GM18868 (cell line): ENCODE measurements around the gene INTS1.
"Not testable (repeated sequence)": the region's sequence is repeated elsewhere in the genome, so short reads cannot be mapped to it uniquely, and the experiment has no call there.

Source experiments
- ATAC-seq: cut with Tn5 transposase; IDR thresholded peaks from one replicate; pipeline ENCODE4 v1.9.1; 2021; ENCODE audit warnings: mild to moderate bottlenecking, moderate library complexity; ENCODE audit not compliant: unreplicated experiment

Gene INTS1

DNA sequence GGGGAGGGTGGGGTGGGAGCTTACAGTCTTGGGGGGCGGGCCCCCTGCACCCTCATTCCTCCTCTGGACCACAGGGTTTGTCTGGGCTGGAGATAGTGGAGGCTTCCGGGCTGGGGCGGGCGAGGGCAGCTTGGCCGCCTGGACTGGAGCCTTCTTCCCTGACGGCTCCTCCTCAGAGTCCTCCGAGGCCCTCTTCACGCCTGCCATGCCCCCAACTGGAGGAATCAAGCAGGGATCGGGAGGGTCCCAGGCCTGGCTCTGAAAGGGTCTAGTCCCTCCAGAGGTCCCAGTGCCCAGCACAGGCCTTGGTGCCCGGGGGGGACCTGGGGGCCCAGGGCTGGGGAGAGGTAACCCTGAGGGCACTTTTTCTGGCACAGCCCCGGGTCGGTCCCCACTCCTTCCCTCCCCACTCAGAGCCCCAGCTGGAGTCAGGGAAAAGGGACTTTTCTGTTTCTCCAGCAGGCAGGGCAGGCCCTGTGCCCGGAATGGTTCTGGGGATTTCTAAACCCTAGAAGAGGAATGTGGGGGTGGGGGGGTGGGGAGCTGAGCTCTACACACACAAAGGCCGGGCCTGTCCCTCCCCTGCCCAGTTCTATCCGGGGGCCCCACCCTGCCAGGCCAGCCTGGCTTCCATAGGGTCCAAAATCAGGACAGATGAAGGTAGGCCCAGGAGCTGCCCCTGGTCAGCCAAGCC is 56.5 kb downstream of the INTS1 start:
- ATAC-seq = no peak

DNA sequence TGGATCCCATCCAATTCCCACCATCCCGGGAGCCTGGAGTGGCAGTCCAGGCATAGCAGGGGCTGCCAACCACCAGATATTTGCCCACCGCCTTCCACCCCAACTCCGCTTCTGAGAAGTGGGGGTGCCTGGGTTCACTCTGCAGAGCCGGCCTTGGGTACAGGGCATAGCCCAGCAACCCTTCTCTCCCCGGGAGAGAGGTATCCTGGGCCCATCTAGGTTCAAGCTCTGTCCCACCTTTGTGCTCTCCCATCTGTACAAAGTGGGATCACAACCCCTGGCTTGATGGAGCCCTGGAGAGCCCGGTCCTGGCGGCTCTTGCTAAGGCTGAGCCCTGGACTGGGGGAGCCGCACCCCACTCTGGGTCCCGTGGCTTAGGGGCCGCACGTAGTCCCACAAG is 57.1 kb downstream of the INTS1 start:
- no peak for ATAC-seq

DNA sequence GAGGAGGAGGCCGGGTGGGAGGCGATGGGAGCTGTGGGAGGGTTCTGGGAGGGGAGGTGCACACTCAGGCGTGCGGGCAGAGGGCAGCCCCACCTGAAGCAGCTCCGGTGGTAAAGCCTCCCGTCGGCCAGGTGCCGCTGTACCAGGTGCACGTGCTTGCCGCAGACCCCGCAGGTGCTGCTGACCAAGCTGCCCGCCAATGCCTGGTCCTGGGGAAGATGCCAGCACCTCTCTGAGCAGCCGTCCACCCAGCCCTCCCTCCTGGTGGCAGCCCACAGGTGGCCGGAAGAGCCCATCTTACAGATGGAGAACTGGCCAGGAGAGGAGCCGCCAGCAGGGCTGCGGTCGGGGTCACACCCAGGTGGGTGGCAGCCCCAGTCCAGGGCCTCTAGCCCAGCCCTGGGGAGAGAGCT is 57.6 kb downstream of the INTS1 start:
- no peak for ATAC-seq

DNA sequence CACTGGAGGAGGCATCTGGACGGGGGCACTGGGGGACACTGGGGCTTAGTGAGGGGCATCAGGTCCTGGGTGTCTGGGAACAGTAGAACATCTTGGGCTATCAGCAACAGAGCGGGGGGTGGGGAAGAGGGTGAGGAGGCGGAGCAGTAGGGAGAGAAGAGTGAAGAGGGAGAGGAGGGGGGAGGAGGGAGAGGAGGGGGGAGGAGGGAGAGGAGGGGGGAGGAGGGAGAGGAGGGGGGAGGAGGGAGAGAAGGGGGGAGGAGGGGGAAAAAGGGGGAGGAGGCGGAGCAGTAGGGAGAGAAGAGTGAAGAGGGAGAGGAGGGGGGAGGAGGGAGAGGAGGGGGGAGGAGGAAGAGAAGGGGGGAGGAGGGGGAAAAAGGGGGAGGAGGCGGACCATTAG is 58.2 kb downstream of the INTS1 start:
- ATAC-seq = not testable (repeated sequence)

DNA sequence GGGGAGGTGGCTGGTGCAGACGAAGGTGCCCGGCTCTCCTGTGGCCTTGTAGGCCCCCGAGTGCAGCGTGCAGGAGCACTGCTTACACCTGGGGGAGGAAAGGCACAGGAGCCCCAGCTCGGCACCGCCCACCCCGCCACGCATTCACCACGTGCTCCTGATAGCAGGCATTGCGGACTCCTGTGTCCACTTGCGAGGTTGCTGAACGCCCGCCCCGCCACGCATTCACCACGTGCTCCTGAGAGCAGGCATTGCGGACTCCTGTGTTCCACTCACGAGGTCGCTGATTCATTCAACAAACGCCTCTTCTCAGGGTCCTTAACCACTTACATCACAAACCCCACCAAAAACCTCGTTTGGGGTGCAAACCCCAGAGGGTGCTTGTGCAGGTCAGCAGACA is 58.8 kb downstream of the INTS1 start:
- ATAC-seq = no peak

DNA sequence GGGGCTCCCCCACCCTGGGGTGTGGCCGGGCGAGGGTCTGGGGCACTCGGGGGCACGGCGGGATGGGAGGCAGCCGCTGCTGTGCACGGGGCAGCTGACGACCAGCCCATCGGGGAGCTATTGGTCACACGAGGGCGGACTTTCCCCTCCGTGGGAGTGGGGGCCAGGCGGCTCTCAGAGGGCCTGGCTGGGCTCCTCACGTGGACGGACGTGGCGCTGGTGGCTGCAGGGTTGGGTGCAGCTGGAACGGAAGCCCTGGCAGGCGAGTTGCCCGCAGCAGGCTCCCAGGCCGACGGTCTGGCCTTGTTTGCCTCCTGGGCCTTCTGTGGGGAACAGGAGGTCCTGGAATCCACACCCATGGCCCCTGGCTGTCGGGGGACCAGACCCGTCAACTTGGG is 59.3 kb downstream of the INTS1 start:
- no peak for ATAC-seq

DNA sequence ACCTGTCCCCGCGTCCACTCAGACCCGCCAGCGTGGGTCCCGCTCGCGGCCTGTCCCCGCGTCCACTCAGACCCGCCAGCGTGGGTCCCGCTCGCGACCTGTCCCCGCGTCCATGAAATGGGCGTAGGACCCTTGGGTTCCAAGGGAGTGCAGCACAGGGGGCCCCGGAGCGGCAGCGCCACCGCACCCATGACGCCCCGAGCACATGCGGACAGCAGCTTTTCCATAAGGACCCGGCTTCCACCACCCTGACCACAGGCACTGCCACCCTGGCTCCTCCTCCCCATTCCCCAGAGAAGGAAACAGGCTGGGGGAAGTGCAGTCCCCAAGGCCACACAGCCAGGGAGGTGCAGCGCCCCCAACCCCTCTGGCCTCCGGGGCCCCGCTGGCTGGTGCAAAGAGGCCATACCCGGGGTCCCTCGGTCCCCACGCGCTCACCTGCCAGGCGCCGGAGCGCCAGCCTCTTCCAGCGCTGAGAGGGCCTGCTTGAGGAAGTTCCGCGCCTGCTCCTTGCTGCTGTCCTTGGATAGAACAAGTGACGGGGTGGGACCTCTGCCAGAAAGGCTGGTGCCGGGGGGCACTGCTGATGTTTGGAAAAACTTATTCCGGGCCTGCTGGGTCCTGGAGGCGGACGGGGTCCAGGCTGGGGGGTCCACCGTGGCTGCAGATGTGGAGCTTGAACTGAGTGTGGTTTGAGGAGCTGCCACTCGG is 59.8 kb downstream of the INTS1 start:
- ATAC-seq = no peak

DNA sequence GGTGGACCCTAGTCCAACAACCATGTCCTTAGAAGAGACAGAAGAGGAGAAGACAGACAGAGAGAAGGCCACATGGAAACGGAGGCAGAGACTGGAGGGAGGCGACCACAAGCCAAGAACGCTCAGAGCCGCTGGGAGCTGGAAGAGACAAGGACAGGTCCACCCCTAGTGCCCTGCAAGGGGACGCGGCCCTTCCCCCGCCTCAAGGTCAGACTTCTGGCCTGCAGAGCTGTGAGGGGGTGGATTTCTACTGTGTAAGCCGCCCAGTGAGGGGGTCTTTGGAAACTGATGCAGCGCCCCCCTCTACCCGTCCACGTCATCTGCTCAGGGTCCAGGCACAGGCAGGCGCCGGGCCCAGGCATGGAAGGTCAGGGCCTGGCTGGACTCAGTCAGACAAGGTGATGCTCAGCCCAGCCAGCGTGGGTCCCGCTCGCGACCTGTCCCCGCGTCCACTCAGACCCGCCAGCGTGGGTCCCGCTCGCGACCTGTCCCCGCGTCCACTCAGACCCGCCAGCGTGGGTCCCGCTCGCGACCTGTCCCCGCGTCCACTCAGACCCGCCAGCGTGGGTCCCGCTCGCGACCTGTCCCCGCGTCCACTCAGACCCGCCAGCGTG is 60.5 kb downstream of the INTS1 start:
- not testable (repeated sequence) for ATAC-seq

DNA sequence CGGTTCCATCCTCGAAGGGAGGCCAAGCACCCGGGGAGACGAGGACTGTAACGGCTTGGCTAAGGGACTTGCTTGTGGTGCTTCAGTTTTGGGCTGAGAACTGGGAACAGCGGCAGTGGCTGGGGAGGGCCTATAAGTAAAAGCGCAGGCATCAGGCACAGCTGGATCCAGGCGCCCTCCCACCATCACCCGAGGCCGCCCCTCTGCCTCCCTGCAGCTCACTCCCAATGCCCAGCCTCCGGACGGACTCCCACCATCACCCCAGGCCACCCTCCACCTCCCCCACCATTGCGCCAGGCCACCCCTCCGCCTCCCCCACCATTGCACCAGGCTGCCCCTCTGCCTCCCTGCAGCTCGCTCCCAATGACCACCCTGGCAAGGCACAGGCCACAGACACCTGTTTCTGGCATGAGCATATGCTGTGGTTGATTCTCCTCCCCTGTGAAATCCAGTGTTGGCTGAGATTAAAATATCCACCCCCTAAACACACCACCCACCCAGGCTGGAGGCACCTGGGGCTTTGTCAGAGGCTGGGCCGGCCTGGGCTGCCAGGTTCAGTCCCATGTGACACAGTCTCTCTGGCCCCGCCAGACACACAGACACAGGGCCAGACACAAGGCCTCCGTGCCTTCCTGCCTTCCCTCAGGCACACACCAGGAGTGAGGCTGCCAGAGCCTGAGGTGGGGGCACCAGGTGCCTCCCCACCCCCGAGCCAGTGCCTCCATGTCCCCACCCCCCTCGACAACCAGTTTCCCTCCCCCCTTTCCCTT is 61.6 kb downstream of the INTS1 start:
- no peak for ATAC-seq

DNA sequence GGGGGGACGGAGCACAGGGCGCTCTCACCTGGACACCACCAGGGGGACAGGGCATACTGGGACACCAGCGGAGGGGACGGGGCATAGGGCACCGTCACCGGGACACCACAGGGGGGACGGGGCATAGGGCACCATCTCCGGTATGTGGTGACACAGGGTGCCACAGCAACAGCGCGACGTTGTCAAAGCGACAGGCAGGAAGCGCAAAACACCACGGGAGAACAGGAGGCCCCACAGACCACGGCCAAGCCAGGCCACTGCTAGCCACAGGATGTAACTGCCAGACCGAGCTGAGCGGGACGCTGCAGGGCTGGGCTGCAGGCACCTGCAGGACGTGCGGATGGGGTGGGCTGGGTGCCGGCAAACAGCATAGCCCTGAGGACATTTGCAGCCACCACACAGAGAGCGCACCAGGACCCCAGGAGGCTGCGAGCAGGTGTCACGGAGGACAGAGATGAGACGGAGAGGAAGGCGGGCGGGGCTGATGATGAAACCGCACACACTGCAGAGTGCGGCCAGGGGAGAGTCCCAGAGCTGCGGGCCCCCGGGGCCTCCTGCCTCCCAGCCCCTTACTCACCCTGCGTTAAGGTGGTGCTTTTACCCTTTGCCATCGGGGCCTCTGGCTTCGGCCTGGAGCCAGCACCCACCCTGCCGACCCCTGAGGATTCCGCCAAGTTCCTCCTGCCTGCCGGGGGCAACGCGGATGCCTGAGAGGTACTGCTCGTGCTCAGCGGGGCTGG is 62.4 kb downstream of the INTS1 start:
- no peak for ATAC-seq

DNA sequence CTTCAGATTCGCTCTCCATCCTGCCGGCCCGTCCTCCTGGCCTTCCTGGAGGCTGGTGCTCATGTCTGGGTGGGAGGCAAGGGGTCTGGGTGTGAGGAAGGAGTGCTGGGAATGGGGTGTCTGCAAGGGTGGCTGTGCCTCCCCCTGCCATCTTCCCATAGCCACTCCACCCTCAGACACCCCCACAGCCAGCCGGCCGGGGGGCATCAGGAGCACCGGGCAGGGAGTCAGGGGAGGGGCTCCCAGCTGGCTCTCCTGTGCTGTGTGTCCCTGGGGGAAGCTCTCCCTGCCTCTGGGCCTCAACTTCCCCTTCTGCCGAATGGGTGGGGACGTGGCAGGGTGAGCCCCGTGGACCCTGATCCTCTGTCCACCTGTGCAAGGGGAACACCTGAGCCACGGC is 63.6 kb downstream of the INTS1 start:
- no peak for ATAC-seq

DNA sequence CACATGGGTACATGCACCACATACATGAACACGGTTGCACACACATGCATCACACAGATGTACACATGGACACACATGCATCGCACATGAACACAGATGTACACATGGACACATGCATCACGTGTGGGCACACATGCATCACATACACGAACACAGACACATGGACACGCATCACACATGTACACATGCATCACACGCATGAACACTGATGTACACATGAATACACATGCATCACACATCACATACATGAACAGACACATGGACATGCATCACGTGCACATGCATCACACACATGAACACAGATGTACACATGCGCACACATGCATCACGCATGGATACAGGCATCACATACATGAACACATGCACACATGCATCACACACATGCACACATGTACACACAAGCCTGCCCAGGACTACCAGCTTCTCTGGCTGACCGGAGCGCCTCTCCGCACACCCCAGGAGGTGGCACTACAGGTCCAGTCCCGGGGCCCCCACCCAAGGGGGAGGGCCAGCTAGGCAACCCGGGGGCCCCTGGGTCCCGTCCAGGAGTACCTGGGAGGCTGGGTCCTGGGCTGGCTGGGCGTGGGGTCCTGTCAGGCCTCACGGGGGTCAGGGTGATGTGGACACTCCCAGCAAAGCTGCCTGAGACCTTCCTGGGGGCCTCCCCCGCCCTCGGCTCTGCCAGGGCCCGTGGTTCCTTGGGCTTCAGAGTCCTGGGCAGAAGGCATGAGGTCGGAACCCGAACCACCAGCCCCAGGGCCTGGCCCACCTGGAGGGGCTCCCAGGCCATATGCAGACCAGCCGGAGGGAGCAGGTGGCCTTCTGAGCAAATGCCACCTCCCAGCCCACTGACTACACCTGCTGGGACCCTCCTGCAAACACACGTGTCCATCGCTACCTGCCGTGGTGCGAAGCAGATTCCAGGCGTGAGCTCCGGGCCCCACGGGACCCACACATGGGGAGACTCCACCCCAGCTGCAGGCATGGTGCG is 64.5 kb downstream of the INTS1 start:
- no peak for ATAC-seq

DNA sequence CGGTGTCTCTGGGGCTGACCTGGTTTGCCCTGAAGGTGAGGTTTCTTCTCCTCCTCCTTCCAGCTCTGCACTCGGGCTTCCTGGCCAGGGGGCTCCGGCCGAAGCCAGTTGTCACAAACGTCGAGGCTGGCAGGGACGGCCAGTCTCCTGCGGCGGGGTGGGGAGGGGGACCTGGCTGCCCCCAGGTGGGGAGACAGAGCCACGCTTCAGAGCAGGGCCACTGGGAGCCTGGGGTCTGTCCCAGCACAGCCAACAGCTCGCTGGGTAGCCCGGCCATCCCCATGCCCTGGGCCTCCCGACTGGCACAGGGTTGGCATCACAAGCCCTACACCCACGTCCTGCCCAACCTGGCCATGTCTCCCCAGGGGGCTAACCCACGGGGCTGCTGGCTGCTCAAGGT is 65.4 kb downstream of the INTS1 start:
- ATAC-seq = no peak

DNA sequence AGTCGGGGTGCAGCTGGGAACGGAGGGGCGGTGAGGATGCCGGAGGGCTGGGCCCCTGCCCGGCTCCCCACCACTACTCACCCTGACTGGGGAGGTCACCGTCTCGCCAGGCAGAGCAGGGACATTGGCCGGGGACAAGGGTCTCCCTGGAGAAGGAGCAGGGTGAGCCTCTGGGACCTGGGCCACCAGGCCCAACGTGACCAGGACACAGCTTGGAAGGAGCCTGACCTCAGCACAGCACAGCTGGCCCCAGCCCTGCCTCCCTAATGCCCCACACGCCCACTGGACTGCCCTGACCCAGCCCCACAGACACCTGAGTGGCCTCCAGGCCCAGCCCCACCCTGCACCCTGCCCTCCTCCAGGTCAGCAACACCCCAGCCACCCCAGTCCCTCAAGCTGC is 66.0 kb downstream of the INTS1 start:
- ATAC-seq = no peak

DNA sequence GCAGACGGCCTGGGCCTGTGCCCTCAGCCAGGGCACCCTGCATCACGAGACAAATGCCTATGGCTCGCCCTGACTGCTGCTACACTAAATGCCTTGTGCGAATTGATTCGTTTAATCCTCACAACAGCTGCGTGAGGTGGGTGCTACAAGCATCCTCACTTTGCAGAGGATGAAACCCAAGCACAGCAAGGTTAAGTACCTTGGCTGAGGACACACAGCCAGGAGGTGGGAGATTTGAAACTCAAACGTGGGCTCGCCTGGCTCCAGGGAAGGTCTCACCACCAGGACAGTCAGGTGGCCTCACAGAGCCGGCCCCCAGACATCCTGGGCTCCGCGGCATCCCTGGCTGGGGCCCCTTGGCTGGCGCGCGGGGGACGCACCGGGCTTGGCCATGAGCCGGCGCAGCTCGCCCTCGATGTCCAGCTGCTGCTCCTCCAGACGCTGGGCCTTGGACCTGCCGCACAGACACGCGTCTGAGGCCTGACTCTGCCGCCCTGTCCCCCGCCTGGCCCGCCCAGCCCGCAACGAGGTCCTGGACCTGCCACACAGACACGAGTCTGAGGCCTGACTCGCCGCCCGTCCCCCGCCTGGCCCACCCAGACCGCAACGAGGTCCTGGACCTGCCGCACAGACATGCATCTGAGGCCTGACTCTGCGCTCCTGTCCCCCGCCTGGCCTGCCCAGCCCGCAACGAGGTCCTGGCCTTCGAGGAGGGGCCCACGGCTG is 66.9 kb downstream of the INTS1 start:
- no peak for ATAC-seq

DNA sequence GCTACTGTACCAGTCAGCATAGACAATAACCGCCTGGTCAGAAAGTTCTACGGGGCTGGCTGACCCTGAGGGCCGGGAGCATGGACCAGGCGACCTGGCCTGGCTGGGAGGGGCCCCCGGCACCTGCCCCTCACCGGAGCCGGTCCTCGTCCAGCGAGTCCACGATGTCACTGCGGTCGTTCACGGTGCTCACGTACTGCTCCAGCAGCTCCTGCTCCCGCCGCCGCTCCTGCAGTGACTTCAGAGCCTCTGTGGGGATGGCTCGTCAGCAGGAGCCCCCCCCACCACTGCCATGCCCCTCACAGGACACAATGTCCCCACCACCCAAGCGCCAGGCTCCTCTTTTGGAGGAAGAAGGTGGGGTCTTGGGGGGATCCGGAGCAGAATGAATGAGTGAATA is 67.6 kb downstream of the INTS1 start:
- no peak for ATAC-seq

DNA sequence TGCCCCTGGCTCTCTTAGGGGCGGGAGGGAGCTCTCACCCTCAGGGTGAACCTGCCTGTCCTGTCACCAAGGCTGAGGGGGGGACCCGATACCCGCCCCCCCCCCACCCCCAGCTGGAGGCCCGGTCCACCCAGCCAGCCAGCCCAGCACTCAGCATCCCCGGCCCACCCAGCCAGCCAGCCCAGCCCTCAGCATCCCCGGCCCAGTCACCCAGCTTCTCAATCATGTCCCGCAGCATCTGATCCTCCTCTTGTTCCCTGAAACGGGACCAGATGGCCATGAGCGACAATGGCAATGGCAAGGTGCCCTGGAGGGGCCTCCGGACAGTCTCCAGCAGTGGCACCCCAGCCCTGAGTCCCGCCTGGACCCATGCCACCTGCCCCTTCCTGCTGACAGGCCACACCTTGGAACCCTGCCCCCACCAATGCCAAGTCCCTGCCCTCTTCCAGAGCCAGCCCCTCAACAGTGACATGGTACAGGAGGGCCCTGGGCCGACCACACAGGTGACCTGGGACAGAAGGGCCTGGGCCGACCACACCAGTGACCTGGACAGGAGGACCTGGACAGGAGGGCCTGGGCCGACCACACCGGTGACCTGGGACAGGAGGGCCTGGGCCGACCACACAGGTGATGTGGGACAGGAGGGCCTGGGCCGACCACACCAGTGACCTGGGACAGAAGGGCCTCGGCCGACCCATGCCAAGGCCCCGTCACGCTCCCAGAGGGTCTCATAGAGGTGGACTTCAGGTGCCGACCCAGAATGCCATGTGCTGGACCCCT is 69.1 kb downstream of the INTS1 start:
- ATAC-seq = no peak

DNA sequence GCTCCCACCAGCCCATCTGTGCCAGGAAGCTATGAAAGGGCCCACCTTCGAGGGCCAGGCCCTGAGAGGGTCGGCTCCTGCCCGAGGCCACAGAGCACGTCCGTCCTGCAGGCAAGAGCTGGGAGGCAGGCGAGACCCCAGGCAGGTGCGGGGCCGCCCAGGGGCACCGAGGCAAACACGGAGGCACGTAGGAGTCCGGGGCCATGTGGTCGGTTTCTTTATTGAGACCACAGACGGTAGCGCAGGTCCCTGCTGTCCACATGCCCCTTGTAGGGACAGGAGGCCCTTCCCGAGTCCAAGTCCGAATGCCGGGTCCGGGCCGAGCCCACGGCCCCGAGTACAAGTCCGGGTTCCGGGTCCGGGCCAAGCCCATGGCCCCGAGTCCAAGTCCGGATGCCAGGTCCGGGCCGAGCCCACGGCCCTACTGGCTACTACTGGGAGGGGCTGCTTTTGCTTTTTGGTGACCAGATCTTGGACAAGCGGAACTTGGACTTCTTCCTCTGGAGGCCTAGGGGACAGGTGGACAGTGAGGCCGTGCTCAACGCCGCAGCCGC is 69.9 kb downstream of the INTS1 start:
- no peak for ATAC-seq
